Left ventricle myocardium inferior (tissue), 1 donor: ENCODE measurements around the gene MAP1LC3B2. TPM values are rescaled to one million over a fixed set of nuclear protein-coding genes. Genes with fewer than 3 reads are reported as not detected.

Experiments
- DNase-seq: peaks from one replicate; pipeline ENCODE4 v3.0.0-alpha.2; 2020
- H3K27ac ChIP-seq: fragments of 200-600 bp; replicated peaks from 2 replicates; pipeline ENCODE4 v1.8.0; 2021
- H3K27me3 ChIP-seq: fragments of 200-600 bp; 2 replicates; pipeline ENCODE4 v1.8.0; 2021; ENCODE audit warnings: low read depth
- H3K36me3 ChIP-seq: fragments of 200-600 bp; 2 replicates; pipeline ENCODE4 v1.8.0; 2021
- H3K4me1 ChIP-seq: fragments of 200-600 bp; 2 replicates; pipeline ENCODE4 v1.8.0; 2021
- H3K4me3 ChIP-seq: fragments of 200-600 bp; 2 replicates; pipeline ENCODE4 v1.8.0; 2021; ENCODE audit warnings: mild to moderate bottlenecking, moderate library complexity
- H3K9me3 ChIP-seq: fragments of 200-600 bp; replicated peaks from 2 replicates; pipeline ENCODE4 v1.8.0; 2021
- intact Hi-C: fragments of 100-400 bp; cut with micrococcal nuclease; formaldehyde crosslinking; loops from one replicate; pipeline ENCODE4 v1.11.0; 2022
- total RNA-seq: library from RNA; stranded (reverse); fragmentation: NEBNext Ultra II Directional; extraction: Animal tissue kit (Norgen Biotek cat#: 25700); gene quantifications from one replicate; pipeline ENCODE4 v1.2.1, GENCODE V29; 2021
- TF ChIP-seq, protein P1 (sequence below): fragments of 200-600 bp; IDR thresholded peaks from 2 replicates; pipeline ENCODE4 v1.8.0; 2021; ENCODE audit warnings: antibody characterized with exemption, mild to moderate bottlenecking, borderline replicate concordance
- donor health status: DM: no; HTN: yes; CAD: no; lungs with severe emphysema.

MAP1LC3B2 gene
- total RNA-seq, 1 donor from 2014 or later, result 2.9 TPM

DNA sequence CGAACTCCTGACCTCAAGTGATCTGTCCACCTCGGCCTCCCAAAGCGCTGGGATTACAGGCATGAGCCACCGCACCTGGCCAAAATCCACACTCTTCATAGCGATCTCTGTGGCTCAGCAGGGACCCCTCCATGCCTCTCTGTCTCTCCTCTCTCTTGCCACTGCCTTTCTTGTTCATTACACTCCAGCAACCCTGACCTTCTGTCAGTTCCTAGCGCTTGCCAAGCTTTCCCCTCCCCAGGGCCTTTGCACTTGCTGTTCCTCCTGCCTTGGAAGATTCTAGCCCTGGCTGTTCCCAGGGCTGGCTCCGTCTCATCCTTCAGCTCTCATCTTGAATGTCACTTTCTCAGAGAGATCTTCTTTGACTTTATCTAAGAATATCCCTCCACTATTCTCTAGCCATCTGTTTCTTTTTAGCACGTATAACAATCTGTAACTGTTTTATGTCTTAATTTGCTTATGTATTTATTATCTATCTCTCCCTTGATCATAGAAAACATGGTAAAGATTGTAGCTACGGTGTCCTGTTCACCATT, 38.9 kb upstream of the MAP1LC3B2 start:
- no peak overlapping the region for H3K4me3 ChIP-seq
- H3K27ac ChIP-seq, result no peak overlapping the region
- peaks cover 9% of the 10 kb centered on the region for H3K4me1 ChIP-seq
- peaks cover 51% of the 10 kb centered on the region for H3K27me3 ChIP-seq
- TF ChIP-seq, protein P1, sequence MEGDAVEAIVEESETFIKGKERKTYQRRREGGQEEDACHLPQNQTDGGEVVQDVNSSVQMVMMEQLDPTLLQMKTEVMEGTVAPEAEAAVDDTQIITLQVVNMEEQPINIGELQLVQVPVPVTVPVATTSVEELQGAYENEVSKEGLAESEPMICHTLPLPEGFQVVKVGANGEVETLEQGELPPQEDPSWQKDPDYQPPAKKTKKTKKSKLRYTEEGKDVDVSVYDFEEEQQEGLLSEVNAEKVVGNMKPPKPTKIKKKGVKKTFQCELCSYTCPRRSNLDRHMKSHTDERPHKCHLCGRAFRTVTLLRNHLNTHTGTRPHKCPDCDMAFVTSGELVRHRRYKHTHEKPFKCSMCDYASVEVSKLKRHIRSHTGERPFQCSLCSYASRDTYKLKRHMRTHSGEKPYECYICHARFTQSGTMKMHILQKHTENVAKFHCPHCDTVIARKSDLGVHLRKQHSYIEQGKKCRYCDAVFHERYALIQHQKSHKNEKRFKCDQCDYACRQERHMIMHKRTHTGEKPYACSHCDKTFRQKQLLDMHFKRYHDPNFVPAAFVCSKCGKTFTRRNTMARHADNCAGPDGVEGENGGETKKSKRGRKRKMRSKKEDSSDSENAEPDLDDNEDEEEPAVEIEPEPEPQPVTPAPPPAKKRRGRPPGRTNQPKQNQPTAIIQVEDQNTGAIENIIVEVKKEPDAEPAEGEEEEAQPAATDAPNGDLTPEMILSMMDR, result no peak
- H3K9me3 ChIP-seq, result no peaks in the 10 kb centered on the region
- DNase-seq, result no peak
- intact Hi-C loops, result no loop called here
- no peaks in the 10 kb centered on the region for H3K36me3 ChIP-seq

- no peak overlapping the region for H3K27ac ChIP-seq
- intact Hi-C loops, result no loop called here
- H3K36me3 ChIP-seq, result no peaks in the 10 kb centered on the region
- H3K27me3 ChIP-seq, result peaks cover 57% of the 10 kb centered on the region
- TF ChIP-seq, protein P1, result no peak
- peaks cover 11% of the 10 kb centered on the region for H3K4me1 ChIP-seq
- H3K4me3 ChIP-seq, result no peak overlapping the region
- H3K9me3 ChIP-seq, result no peaks in the 10 kb centered on the region
- no peak for DNase-seq
Measured at GRCh38 chr12:116520801-116521471, 38.2 kb upstream of the MAP1LC3B2 start.

- H3K36me3 ChIP-seq, result no peaks in the 10 kb centered on the region
- no peak for DNase-seq
- no peak overlapping the region for H3K27ac ChIP-seq
- H3K9me3 ChIP-seq, result no peaks in the 10 kb centered on the region
- no peak overlapping the region for H3K4me3 ChIP-seq
- intact Hi-C loops, result no loop called here
- TF ChIP-seq, protein P1, result no peak
- peaks cover 13% of the 10 kb centered on the region for H3K4me1 ChIP-seq
- H3K27me3 ChIP-seq, result peaks cover 84% of the 10 kb centered on the region
Measured at GRCh38 chr12:116524311-116524710, 34.9 kb upstream of the MAP1LC3B2 start.

DNA sequence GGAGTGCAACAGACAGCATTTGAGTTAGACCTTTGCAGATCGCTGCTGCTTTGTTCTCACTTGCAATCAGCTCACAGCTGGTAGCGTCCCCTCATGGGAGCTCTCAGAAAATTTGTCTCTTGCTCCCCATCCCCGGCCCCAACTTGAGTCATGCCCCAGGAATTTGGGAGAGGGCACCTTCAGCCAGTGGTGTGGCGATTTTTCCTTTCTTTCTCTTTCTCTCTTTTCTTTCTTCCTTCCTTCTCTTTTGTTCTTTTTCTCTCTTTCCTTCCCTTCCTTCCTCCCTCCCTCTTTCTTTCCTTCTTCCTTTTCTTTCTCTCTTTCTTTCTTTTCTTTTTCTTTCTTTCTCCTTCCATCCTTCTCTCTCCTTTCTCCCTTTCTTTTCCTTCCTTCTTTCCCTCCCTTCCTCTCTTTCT, 34.2 kb upstream of the MAP1LC3B2 start:
- DNase-seq, result no peak
- H3K36me3 ChIP-seq, result no peaks in the 10 kb centered on the region
- peaks cover 91% of the 10 kb centered on the region for H3K27me3 ChIP-seq
- TF ChIP-seq, protein P1, result no peak
- intact Hi-C loops, result loop anchor here (5.0 kb wide), 1 partner anchor 72 kb away; no protein-coding TSS in a partner anchor
- no peaks in the 10 kb centered on the region for H3K9me3 ChIP-seq
- H3K27ac ChIP-seq, result peak overlapping the region; percentile 62
- H3K4me1 ChIP-seq, result peaks cover 13% of the 10 kb centered on the region
- H3K4me3 ChIP-seq, result no peak overlapping the region

DNA sequence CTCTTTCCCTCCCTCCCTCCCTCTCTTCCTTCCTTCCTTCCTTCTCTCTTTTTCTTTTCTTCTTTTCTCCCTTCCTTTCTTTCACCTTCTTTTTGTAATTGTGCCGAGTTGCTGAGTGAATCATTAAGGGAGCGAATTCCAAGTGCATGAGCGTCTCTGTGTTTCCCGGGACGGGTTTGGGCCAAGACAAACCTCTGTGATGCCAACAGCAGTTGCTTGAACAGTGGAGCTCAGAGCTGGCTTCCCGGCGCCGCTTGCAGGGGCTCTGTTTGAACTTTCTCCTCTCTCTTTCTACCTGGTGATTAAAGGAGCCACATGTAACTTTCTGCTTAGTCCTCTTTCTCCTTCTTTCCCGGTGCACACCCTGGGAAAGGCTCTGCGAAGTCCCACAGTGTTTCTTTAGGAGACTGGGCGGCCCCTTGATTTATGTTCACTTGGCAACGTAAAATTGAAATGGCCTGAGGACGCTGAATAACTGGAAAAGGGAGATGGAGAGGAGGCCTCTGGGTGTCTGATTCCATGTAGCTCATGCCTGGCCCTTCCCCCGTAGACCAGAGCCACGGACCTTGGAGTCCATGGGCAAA, 33.7 kb upstream of the MAP1LC3B2 start:
- H3K9me3 ChIP-seq, result no peaks in the 10 kb centered on the region
- H3K4me3 ChIP-seq, result no peak overlapping the region
- H3K27ac ChIP-seq, result peak overlapping the region; percentile 62
- peaks cover 92% of the 10 kb centered on the region for H3K27me3 ChIP-seq
- peak; percentile 48 for DNase-seq
- TF ChIP-seq, protein P1, result no peak
- H3K4me1 ChIP-seq, result peaks cover 13% of the 10 kb centered on the region
- H3K36me3 ChIP-seq, result no peaks in the 10 kb centered on the region
- intact Hi-C loops, result loop anchor here (5.0 kb wide), 1 partner anchor 72 kb away; no protein-coding TSS in a partner anchor
